HCT116 (cell line): ENCODE results near the gene LSM10. TPM values are rescaled to one million over a fixed set of nuclear protein-coding genes. Genes with fewer than 3 reads are reported as not detected.

Experiments used
- ATAC-seq: fragments of 200-7000 bp; cut with Tn5 transposase; 2 replicates; pipeline ENCODE4 v1.9.1; 2020; ENCODE audit warnings: mild to moderate bottlenecking, moderate library complexity
- BruUV-seq: library from RNA; stranded (reverse); fragments of 400-500 nt; replicated peaks from 2 replicates; lab custom pipeline; 2021; lab: Mats Ljungman, UMichigan
- CTCF ChIA-PET: fragments of 300-600 bp; sonication (Branson Sonifier 250); formaldehyde crosslinking; loops from one replicate; lab custom pipeline; 2021; ENCODE audit warnings: antibody characterized with exemption; lab: Charles Lee
- POLR2A ChIA-PET: fragments of 300-600, 350-600 bp; sonication (Branson Sonifier 250); formaldehyde crosslinking; loops from one replicate; lab custom pipeline; 2021; ENCODE audit warnings: antibody characterized with exemption; lab: Charles Lee
- RAD21 ChIA-PET, 2 experiments: fragments of 300-600 bp; sonication (Branson Sonifier 250); formaldehyde crosslinking; loops; one replicate each; lab custom pipeline; 2023; ENCODE audit warnings: low total read pairs in 2 of 2; ENCODE audit not compliant: uncharacterized antibody in 2 of 2, unreplicated experiment in 2 of 2, low non-redundant PET in 1 of 2; lab: Charles Lee
- DNase-seq: peaks from one replicate; pipeline ENCODE4 v3.0.0-alpha.2; 2010; ENCODE audit warnings: low read depth, low spot score
- H2AFZ ChIP-seq: fragments of 200-600 bp; shearing (Covaris generic), sonication (generic); 2 replicates; pipeline ENCODE4 v1.6.1; 2017; ENCODE audit warnings: low read depth, mixed run types, mixed read lengths, antibody characterized with exemption, low read length; ENCODE audit not compliant: poor library complexity, severe bottlenecking
- H3K27ac ChIP-seq: 2 replicates; pipeline ENCODE4 v1.5.1; 2012; ENCODE audit warnings: low read depth, low read length
- H3K27me3 ChIP-seq: fragments of 200-600 bp; sonication (generic); 2 replicates; pipeline ENCODE4 v1.6.1; 2016; ENCODE audit warnings: mixed run types, low read length, mixed read lengths; ENCODE audit not compliant: insufficient read depth
- H3K36me3 ChIP-seq, 2 experiments: fragments of 200-500 bp in 1 of 2; fragments of 200-600 bp in 1 of 2; sonication (Bioruptor generic) in 1 of 2; sonication (generic) in 1 of 2; 2 replicates each; pipeline versions ENCODE4 v1.5.1 to v1.6.1; 2014 to 2016; ENCODE audit warnings: low read length in 2 of 2, inconsistent platforms in 1 of 2, mixed read lengths in 1 of 2, mixed run types in 1 of 2; ENCODE audit not compliant: insufficient read depth in 2 of 2, control insufficient read depth in 1 of 2
- H3K4me1 ChIP-seq, 2 experiments: fragments of 200-600 bp in 1 of 2; sonication (generic) in 1 of 2; 2 replicates each; pipeline versions ENCODE4 v1.5.1 to v1.6.1; 2012 to 2017; ENCODE audit warnings: low read length in 2 of 2, inconsistent platforms in 1 of 2, mild to moderate bottlenecking in 1 of 2, mixed read lengths in 1 of 2, mixed run types in 1 of 2, moderate library complexity in 1 of 2; ENCODE audit not compliant: insufficient read depth in 2 of 2, control insufficient read depth in 1 of 2
- H3K4me2 ChIP-seq: fragments of 200-600 bp; sonication (generic); 2 replicates; pipeline ENCODE4 v1.6.1; 2017; ENCODE audit warnings: mixed run types, low read length, mixed read lengths
- H3K4me3 ChIP-seq, 2 experiments: fragments of 200-600 bp in 1 of 2; sonication (generic) in 1 of 2; replicated peaks in 1 of 2; 2 replicates each; pipeline ENCODE4 v1.5.1; 2011 to 2016; ENCODE audit warnings: low read length in 2 of 2, control low read depth in 1 of 2, low read depth in 1 of 2, mild to moderate bottlenecking in 1 of 2, mixed read lengths in 1 of 2, mixed run types in 1 of 2
- H3K79me2 ChIP-seq: fragments of 200-600 bp; sonication (generic); 2 replicates; pipeline ENCODE4 v1.6.1; 2017; ENCODE audit warnings: mild to moderate bottlenecking, mixed run types, low read length, moderate library complexity, mixed read lengths; ENCODE audit not compliant: insufficient read depth
- H3K9ac ChIP-seq: fragments of 200-600 bp; sonication (generic); 2 replicates; pipeline ENCODE4 v1.6.1; 2016; ENCODE audit warnings: low read length, mixed read lengths
- H3K9me2 ChIP-seq: fragments of 200-600 bp; sonication (generic), shearing (Covaris generic); 2 replicates; pipeline ENCODE4 v1.6.1; 2017; ENCODE audit warnings: mixed run types, mild to moderate bottlenecking, moderate library complexity; ENCODE audit not compliant: insufficient read depth
- H3K9me3 ChIP-seq, 2 experiments: fragments of 200-500 bp in 1 of 2; fragments of 200-600 bp in 1 of 2; sonication (Bioruptor generic) in 1 of 2; sonication (generic) in 1 of 2; 2 replicates each; pipeline ENCODE4 v1.6.1; 2014 to 2017; ENCODE audit warnings: low read length in 2 of 2, mixed read lengths in 2 of 2, inconsistent platforms in 1 of 2, low read depth in 1 of 2, mild to moderate bottlenecking in 1 of 2, mixed run types in 1 of 2, moderate library complexity in 1 of 2; ENCODE audit not compliant: control insufficient read depth in 1 of 2, insufficient read depth in 1 of 2
- H4K20me1 ChIP-seq: fragments of 200-600 bp; sonication (generic), shearing (Covaris generic); 2 replicates; pipeline ENCODE4 v1.6.1; 2017; ENCODE audit warnings: mixed run types, mild to moderate bottlenecking, moderate library complexity; ENCODE audit not compliant: insufficient read depth
- CBX3 ChIP-seq: IDR thresholded peaks from 2 replicates; pipeline ENCODE4 v1.6.1; 2012; ENCODE audit warnings: low read depth
- CEBPB ChIP-seq: IDR thresholded peaks from 2 replicates; pipeline ENCODE4 v1.6.1; 2012; ENCODE audit warnings: low read depth
- CTCF ChIP-seq, 3 experiments: fragments of 200-600 bp in 1 of 3; sonication (generic) in 1 of 3; IDR thresholded peaks in 2 of 3; conservative IDR thresholded peaks in 1 of 3; 2 replicates each; pipeline ENCODE4 v1.5.1; 2012 to 2017; ENCODE audit warnings: low read depth in 2 of 3, low read length in 2 of 3, antibody characterized with exemption in 1 of 3, borderline replicate concordance in 1 of 3, control low read depth in 1 of 3, mild to moderate bottlenecking in 1 of 3, mixed read lengths in 1 of 3, mixed run types in 1 of 3, moderate library complexity in 1 of 3; ENCODE audit not compliant: insufficient read depth in 1 of 3
- EGR1 ChIP-seq: IDR thresholded peaks from 2 replicates; pipeline ENCODE4 v1.6.1; 2012; ENCODE audit warnings: low read depth
- ELF1 ChIP-seq: IDR thresholded peaks from 2 replicates; pipeline ENCODE4 v1.6.1; 2012; ENCODE audit warnings: low read depth, borderline replicate concordance
- EZH2 ChIP-seq: fragments of 200-600 bp; sonication (generic); IDR thresholded peaks from 2 replicates; pipeline ENCODE4 v1.6.1; 2017; ENCODE audit warnings: antibody characterized with exemption, mixed run types
- EZH2phosphoT487 ChIP-seq: fragments of 200-600 bp; IDR thresholded peaks from 2 replicates; pipeline ENCODE4 v1.6.1; 2018; ENCODE audit warnings: antibody characterized with exemption, borderline replicate concordance
- FOSL1 ChIP-seq: IDR thresholded peaks from 2 replicates; pipeline ENCODE4 v1.6.1; 2012; ENCODE audit warnings: low read depth
- JUND ChIP-seq: IDR thresholded peaks from 2 replicates; pipeline ENCODE4 v1.6.1; 2012
- POLR2A ChIP-seq: IDR thresholded peaks from 2 replicates; pipeline ENCODE4 v1.7.0; 2011; ENCODE audit warnings: borderline replicate concordance; ENCODE audit not compliant: insufficient read depth, insufficient read length; ENCODE audit errors: extremely low read depth
- POLR2AphosphoS5 ChIP-seq: IDR thresholded peaks from 2 replicates; pipeline ENCODE4 v1.6.1; 2011; ENCODE audit warnings: mild to moderate bottlenecking, low read depth, low read length, moderate library complexity
- RAD21 ChIP-seq: IDR thresholded peaks from 2 replicates; pipeline ENCODE4 v1.6.1; 2012; ENCODE audit warnings: low read depth, mild to moderate bottlenecking
- SRF ChIP-seq: IDR thresholded peaks from 2 replicates; pipeline ENCODE4 v1.6.1; 2012; ENCODE audit warnings: low read depth
- YY1 ChIP-seq: IDR thresholded peaks from 2 replicates; pipeline ENCODE4 v1.6.1; 2011; ENCODE audit warnings: low read length, low read depth, moderate library complexity, mild to moderate bottlenecking; ENCODE audit not compliant: insufficient replicate concordance; ENCODE audit errors: extremely low read depth
- ZBTB33 ChIP-seq: IDR thresholded peaks from 2 replicates; pipeline ENCODE4 v1.6.1; 2011; ENCODE audit warnings: mild to moderate bottlenecking, low read length, moderate library complexity; ENCODE audit not compliant: insufficient replicate concordance; ENCODE audit errors: extremely low read depth
- ZNF274 ChIP-seq: fragments of 200-500 bp; sonication (Bioruptor generic); IDR thresholded peaks from 2 replicates; pipeline ENCODE4 v1.6.1; 2014; ENCODE audit warnings: mild to moderate bottlenecking, low read depth, low read length, inconsistent platforms
- intact Hi-C: fragments of 100-400 bp; cut with micrococcal nuclease; formaldehyde crosslinking; loops from 2 replicates; pipeline ENCODE4 v1.10.0; 2022
- total RNA-seq: library from RNA; stranded (reverse); gene quantifications from one replicate; pipeline ENCODE4 v1.2.1, GENCODE V29; 2021; ENCODE audit not compliant: unreplicated experiment
- TF ChIP-seq, protein P1 (sequence below): IDR thresholded peaks from 2 replicates; pipeline ENCODE4 v1.6.1; 2012

LSM10 gene
- total RNA-seq, 1 experiment from 2014 or later, result 49.5 TPM

- TF ChIP-seq YY1 (no peak), SRF (no peak), POLR2A (no peak), CTCF (IDR thresholded peaks at IDR 0.05 in 2 of 3, conservative IDR thresholded peaks at IDR 0.05 in 1 of 3; ENCODE audit: borderline replicate concordance in 1 of 3, insufficient read depth in 1 of 3, low read depth in 2 of 3, low read length in 2 of 3) (no peak), RAD21 (no peak), POLR2AphosphoS5 (no peak), EZH2phosphoT487 (no peak), ZNF274 (no peak), ELF1 (no peak), ZBTB33 (no peak), CEBPB (no peak), CBX3 (no peak), EZH2 (no peak), FOSL1 (no peak), EGR1 (no peak), JUND (no peak)
- TF ChIP-seq, protein P1, sequence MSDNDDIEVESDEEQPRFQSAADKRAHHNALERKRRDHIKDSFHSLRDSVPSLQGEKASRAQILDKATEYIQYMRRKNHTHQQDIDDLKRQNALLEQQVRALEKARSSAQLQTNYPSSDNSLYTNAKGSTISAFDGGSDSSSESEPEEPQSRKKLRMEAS, result no peak
- Histone ChIP-seq H3K9ac (no peak overlapping the region), H3K27me3 (no peaks in the 10 kb centered on the region), H3K79me2 (no peaks in the 10 kb centered on the region), H3K27ac (no peak overlapping the region), H3K4me2 (no peak overlapping the region), H3K9me2 (no peaks in the 10 kb centered on the region), H2AFZ (no peak overlapping the region), H3K9me3 (no peaks in the 10 kb centered on the region), H3K4me3 (no peak overlapping the region), H3K36me3 (no peaks in the 10 kb centered on the region), H3K4me1 (peaks cover 16 to 28% of the 10 kb centered on the region in 2 experiments), H4K20me1 (no peaks in the 10 kb centered on the region)
- intact Hi-C loops, result no loop called here
- DNase-seq, result no peak
- POLR2A ChIA-PET, result interaction anchor here (0.5 kb wide), 1 partner anchor 12 kb away, joined by 3 read pairs; no protein-coding TSS in a partner anchor
- RAD21 ChIA-PET, result interaction anchor here in 1 of 2 experiments (0.6 kb wide), 1 partner anchor 88 kb away, joined by 3 read pairs; no protein-coding TSS in a partner anchor
- no peak for ATAC-seq
- BruUV-seq, result no TSS peak
- CTCF ChIA-PET, result no interaction called here
Measured at GRCh38 chr1:36440646-36441045, 42.9 kb upstream of the LSM10 start.
